OCI-LY1 (cell line): ENCODE results near the gene PLCE1.

ENCODE experiments used
- H2AFZ ChIP-seq: fragments of 200-600 bp; sonication (generic), shearing (Covaris generic); 2 replicates; pipeline ENCODE4 v1.6.0; 2014; ENCODE audit warnings: antibody characterized with exemption, mild to moderate bottlenecking, low read length
- H3F3A ChIP-seq: fragments of 200-600 bp; sonication (generic), shearing (Covaris generic); 2 replicates; pipeline ENCODE4 v1.6.0; 2014; ENCODE audit warnings: mild to moderate bottlenecking, antibody characterized with exemption, low read length, moderate library complexity; ENCODE audit not compliant: insufficient read depth
- H3K27ac ChIP-seq: fragments of 200-600 bp; sonication (generic); 2 replicates; pipeline ENCODE4 v1.5.1; 2014; ENCODE audit warnings: low read length, mixed run types, mild to moderate bottlenecking, low read depth; ENCODE audit not compliant: poor library complexity, severe bottlenecking
- H3K27me3 ChIP-seq: fragments of 200-600 bp; sonication (generic); 2 replicates; pipeline ENCODE4 v1.6.0; 2014; ENCODE audit warnings: antibody characterized with exemption, mild to moderate bottlenecking, low read length, moderate library complexity; ENCODE audit not compliant: insufficient read depth
- H3K36me3 ChIP-seq: fragments of 200-600 bp; sonication (generic); 2 replicates; pipeline ENCODE4 v1.6.1; 2014; ENCODE audit warnings: mild to moderate bottlenecking, antibody characterized with exemption, low read length, moderate library complexity, mixed read lengths; ENCODE audit not compliant: insufficient read depth
- H3K4me1 ChIP-seq: fragments of 200-600 bp; sonication (generic); 2 replicates; pipeline ENCODE4 v1.5.1; 2014; ENCODE audit warnings: mild to moderate bottlenecking, low read length, moderate library complexity; ENCODE audit not compliant: insufficient read depth, severe bottlenecking
- H3K4me2 ChIP-seq: fragments of 200-600 bp; sonication (generic), shearing (Covaris generic); 2 replicates; pipeline ENCODE4 v1.6.1; 2014; ENCODE audit warnings: low read length
- H3K4me3 ChIP-seq: fragments of 200-600 bp; sonication (generic); 2 replicates; pipeline ENCODE4 v1.5.1; 2014; ENCODE audit warnings: low read length, low read depth, mild to moderate bottlenecking, mixed read lengths; ENCODE audit not compliant: poor library complexity, severe bottlenecking
- H3K79me2 ChIP-seq: fragments of 200-600 bp; shearing (Covaris generic); 2 replicates; pipeline ENCODE4 v1.6.1; 2016; ENCODE audit warnings: mixed run types, low read length, mixed read lengths; ENCODE audit not compliant: insufficient read depth
- H3K9ac ChIP-seq: fragments of 200-600 bp; sonication (generic), shearing (Covaris generic); 2 replicates; pipeline ENCODE4 v1.6.1; 2014; ENCODE audit warnings: mild to moderate bottlenecking, low read length, mixed read lengths
- H3K9me2 ChIP-seq: fragments of 200-600 bp; sonication (generic), shearing (Covaris generic); 2 replicates; pipeline ENCODE4 v1.6.1; 2014; ENCODE audit warnings: low read depth, mild to moderate bottlenecking, low read length, mixed read lengths
- H3K9me3 ChIP-seq: fragments of 200-600 bp; shearing (Covaris generic); 2 replicates; pipeline ENCODE4 v1.6.1; 2014; ENCODE audit warnings: low read length, mixed read lengths
- H4K20me1 ChIP-seq: fragments of 200-600 bp; sonication (generic), shearing (Covaris generic); 2 replicates; pipeline ENCODE4 v1.6.0; 2016; ENCODE audit warnings: mild to moderate bottlenecking, low read length; ENCODE audit not compliant: insufficient read depth
- CTCF ChIP-seq: fragments of 200-600 bp; sonication (generic), shearing (Covaris generic); IDR thresholded peaks from 2 replicates; pipeline ENCODE4 v1.5.1; 2017; ENCODE audit warnings: mild to moderate bottlenecking, antibody characterized with exemption, low read length, moderate library complexity, mixed read lengths
- EZH2 ChIP-seq: fragments of 200-600 bp; sonication (generic), shearing (Covaris generic); IDR thresholded peaks from 2 replicates; pipeline ENCODE4 v1.8.0; 2017; ENCODE audit warnings: borderline replicate concordance, mixed run types, mild to moderate bottlenecking, antibody characterized with exemption, low read length, moderate library complexity, mixed read lengths

PLCE1 gene

GRCh38 chr10:93993782-93994437 is at the start of gene PLCE1:
Gene PLCE1, plus strand, starts transcription at chr10:93993931. Its CDS starts 37,116 bp downstream, at chr10:94031047.
- no peak within 1 kb of the TSS for H2AFZ ChIP-seq
- H3K27ac ChIP-seq: no peak within 1 kb of the TSS
- no peaks in the 10 kb centered on the region for H3K27me3 ChIP-seq
- H3K9me3 ChIP-seq: no peaks in the 10 kb centered on the region
- no peaks in the 10 kb centered on the region for H3K79me2 ChIP-seq
- H3K4me2 ChIP-seq: no peak within 1 kb of the TSS
- H3F3A ChIP-seq: no peaks in the 10 kb centered on the region
- H4K20me1 ChIP-seq: no peaks in the 10 kb centered on the region
- H3K9me2 ChIP-seq: no peaks in the 10 kb centered on the region
- no peak within 1 kb of the TSS for H3K4me3 ChIP-seq
- no peak within 1 kb of the TSS for H3K9ac ChIP-seq
- no peaks in the 10 kb centered on the region for H3K36me3 ChIP-seq
- no peaks in the 10 kb centered on the region for H3K4me1 ChIP-seq
- no peak for TF ChIP-seq EZH2
- no peak for TF ChIP-seq CTCF

- H3K27me3 ChIP-seq: no peaks in the 10 kb centered on the region
- no peak overlapping the region for H3K9ac ChIP-seq
- no peaks in the 10 kb centered on the region for H3K9me3 ChIP-seq
- no peak overlapping the region for H3K4me3 ChIP-seq
- H4K20me1 ChIP-seq: no peaks in the 10 kb centered on the region
- H3K36me3 ChIP-seq: no peaks in the 10 kb centered on the region
- no peak overlapping the region for H3K4me2 ChIP-seq
- H2AFZ ChIP-seq: no peak overlapping the region
- H3F3A ChIP-seq: no peaks in the 10 kb centered on the region
- no peaks in the 10 kb centered on the region for H3K9me2 ChIP-seq
- no peak for TF ChIP-seq EZH2
- TF ChIP-seq CTCF: no peak
- no peaks in the 10 kb centered on the region for H3K79me2 ChIP-seq
- H3K27ac ChIP-seq: no peak overlapping the region
- H3K4me1 ChIP-seq: no peaks in the 10 kb centered on the region
These were observed 47.9 kb upstream of the PLCE1 start for GRCh38 chr10:93945819-93946218.

GRCh38 chr10:93947055-93947454 is 46.7 kb upstream of the PLCE1 start:
- Histone ChIP-seq H3K27ac (no peak overlapping the region), H3K4me1 (no peaks in the 10 kb centered on the region), H3K4me2 (no peak overlapping the region), H3K79me2 (no peaks in the 10 kb centered on the region), H2AFZ (no peak overlapping the region), H3K9me3 (no peaks in the 10 kb centered on the region), H3K9me2 (no peaks in the 10 kb centered on the region), H3K9ac (no peak overlapping the region), H3K36me3 (no peaks in the 10 kb centered on the region), H3F3A (no peaks in the 10 kb centered on the region), H3K27me3 (no peaks in the 10 kb centered on the region), H4K20me1 (no peaks in the 10 kb centered on the region), H3K4me3 (no peak overlapping the region)
- TF ChIP-seq CTCF (no peak), EZH2 (no peak)
